Right hindlimb (tissue), 1 donor: ENCODE measurements around the gene PIEZO1.
"Not testable (repeated sequence)": the region's sequence is repeated elsewhere in the genome, so short reads cannot be mapped to it uniquely, and the experiment has no call there.

ENCODE experiments used
- DNase-seq: peaks from one replicate; pipeline ENCODE4 v3.0.0-alpha.2; 2018

The PIEZO1 gene

DNA sequence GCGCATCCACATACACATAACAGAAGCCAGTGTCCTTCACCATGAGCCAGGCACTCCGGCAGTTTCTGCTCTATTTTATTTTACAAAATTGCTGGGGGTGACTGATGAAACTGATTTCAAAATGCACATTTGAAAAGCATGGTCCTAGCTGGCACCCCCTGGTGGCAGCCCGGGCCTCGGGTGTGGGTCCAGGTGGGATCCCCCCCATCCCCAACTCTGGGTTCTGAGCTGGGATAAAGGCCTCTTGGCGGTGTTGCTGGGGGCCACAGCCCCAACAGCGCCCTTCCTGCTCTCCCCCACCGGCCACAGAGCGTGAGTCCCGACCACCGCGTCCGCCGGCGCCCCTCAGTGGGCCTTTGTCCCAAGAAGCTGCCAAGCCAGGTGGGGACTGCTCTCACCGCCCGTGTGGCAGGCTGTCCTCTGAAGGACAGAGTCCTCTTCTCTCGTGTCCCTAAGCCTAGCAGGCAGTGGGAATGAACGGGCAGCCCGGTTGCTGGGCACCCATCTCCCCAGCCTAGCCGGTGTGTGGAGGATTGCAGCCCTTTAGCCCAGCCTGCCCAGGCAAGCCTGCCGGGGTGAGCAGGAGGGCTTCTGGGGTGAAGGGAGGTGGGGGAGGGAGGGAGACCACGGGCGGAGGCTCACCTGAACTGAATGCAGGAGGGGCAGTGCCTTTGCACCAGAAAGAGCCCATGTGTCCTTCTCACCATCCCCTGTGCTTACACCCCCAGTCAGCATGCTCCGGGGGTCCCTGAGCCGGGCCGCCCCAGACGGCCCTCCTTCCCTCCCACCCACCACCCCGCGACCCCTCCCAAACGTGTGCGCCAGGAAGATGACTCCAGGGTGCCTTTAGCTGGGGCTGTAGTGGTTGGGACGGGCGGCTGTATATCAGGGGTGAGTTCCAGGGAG, 99.6 kb downstream of the PIEZO1 start:
- no peak for DNase-seq

DNA sequence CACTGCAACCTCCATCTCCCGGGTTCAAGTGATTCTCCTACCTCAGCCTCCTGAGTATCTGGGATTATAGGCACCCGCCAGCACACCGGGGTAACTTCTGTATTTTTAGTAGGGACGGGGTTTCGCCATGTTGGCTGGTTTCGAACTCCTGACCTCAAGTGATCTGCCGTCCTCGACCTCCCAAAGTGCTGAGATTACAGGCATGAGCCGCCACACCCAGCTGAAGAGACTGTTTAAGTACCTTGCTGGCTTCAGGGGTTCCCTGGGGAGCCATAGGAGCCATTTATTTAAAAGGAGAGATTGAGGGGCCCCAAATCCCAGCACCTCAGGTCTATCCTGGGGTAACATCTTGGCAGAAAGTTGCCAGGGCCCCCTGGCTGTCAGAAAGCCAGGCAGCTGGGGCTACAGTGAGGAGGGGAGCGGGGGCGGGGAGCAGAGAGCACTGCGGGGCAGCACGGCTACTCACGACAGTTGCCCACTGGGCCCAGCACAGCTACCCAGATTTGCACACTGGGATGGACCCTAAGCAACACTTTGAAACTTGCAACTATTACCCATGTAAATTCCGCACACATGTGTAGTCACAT, 100.4 kb downstream of the PIEZO1 start:
- no peak for DNase-seq

DNA sequence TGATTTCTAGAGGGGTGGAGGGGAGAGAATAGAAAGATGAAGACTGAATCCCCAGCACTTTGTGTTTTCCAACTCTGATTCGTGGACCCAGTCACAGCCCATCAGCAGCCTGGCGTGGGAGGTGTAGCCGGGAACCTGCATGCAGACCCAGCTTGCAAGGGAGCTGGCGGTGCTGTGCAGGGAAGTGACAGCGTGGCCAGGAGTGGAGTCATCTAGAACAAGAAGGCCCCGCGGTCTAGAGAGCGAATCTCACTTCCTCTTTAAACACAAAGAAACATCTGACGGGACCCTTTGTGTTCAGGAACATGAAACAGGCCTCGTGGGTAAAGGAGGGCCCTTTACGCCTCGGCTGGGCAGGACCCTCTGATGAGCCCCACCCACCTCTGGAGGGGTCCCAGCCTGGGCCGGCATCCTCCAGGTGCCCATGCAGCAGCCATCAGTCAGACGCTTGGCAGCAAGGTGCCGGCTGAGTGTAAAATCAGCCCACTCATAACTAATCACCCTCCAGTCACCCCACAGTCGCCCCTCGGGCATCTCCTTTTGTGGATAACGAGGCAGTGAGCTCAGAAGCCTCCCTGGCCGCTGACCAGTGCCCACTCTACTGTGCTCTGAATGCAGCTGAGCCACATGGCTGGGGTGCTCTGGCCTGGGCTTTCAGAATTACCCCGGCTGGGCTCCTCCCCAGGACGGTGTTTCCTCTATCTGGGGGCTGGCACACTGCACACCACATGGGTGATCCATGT, 103.1 kb downstream of the PIEZO1 start:
- DNase-seq, result no peak

DNA sequence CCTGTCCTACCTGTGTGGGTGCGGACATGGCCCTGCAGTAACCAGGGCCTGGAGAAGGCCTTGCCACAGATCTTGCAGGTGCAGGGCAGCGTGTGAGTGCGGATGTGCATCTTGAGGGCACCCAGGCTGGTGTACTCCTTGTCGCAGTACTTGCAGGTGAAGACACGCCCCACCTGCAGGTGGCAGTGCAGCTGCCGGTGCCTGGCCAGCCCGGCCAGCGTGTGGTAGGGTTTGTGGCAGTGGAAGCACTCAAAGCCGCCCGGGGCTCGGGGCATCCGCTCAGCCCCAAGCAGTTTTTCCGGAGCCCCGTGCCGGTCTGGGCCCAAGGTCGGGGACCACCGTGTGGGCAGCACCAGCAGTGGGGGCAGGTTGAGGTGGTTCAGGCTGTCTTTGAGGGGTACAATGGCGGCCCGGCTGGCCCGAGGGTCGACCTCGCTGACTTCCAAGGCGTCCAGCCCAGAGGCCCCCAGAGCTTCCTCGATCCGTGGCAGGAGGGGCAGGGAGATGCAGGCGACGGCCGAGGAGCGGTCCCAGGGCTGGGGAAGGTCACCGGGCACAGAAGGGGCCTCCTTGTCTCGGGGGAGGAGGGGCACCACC, 103.8 kb downstream of the PIEZO1 start:
- DNase-seq, result no peak

- DNase-seq, result no peak
Measured at GRCh38 chr16:88680554-88681083, 104.4 kb downstream of the PIEZO1 start.

DNA sequence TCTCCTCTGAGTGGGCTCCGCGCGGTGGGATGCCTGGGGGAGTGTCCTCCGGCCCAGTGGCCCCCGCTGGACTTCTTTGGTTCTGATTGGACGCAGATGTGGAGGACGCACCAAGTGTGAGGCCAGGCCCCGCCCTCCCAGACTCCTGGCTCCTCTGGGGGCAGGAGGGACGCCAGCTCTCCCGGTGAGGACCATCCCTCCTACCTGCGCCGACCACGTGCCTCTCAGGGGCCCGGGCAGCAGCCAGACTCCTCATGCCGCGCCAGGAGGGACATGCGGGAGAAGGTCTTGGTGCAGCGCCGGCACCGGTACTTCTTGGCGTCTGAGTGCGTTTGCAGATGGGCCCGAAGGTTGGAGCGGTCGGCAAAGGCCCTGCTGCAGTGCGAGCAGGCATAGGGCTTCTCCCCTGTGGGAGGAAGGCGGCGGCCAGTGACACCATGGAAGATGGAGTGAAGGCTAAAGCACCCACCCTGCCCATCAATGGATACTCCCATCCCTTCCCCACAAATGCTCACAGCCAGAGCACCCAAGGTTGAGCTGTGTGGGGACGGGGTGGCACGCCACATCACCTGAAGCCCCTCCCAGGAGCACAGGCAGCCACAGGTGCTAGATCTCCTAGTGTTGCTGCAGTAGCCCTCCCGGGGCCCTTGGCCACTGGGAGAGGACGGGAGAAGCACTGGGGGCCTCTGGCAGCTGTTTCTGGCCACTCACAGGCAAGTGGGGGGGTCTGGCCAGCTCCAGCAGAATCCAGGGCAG, 106.6 kb downstream of the PIEZO1 start:
- DNase-seq, result no peak

DNA sequence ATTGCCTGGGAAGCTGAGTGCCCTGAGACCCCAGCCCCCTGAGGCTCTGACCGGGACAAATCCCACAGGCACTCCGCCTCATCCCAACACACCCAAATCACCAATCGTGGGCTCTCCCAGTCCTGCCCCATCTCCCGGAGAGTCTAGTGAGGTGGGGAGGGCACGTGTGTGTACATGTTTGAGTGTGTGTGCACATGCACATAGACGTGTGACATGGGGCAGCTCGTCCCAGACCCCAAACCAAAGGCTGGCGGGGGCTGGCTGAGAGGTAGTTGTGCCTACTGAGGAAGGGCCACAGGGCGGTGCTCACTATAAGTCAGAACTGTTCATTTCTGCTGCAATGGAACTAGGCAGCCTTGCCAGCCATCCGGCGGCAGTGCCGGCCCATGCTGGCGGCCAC, 107.3 kb downstream of the PIEZO1 start:
- no peak for DNase-seq

DNA sequence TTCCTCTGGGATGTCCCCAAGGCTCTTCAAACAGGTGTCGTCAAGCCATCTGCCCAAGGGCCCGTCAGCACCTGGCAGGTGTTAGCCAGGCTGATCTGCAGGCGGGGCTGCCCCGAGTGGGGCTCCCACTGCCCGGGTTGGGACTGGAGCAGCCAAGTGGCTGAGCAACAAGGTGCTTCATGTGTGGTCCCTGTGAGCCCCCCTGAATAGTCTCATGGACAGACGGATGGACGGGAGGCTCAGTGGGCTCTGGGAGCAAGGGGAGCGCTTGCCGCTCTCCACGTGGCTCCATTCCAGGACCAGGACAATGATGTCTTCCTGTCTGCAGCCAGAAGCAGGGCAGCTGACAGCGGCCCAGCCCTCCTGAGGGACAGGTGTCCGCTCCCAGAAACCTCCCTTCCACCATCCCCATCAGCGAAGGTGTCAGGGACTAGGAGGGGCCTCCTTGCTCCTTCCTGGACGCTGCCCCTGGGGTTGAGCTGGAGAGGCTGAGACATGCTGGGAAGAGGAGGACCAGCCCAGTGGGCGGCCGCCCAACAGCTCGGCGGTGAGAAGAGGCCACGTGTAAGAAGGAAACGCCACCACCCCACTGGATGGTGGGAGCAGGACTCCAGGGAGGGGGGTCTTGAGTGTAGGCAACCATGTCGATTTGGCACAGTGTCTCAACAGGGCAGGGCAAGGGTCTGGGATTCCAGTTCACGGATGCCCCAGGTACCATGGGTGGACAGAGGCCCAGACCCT, 108.3 kb downstream of the PIEZO1 start:
- DNase-seq, result no peak

DNA sequence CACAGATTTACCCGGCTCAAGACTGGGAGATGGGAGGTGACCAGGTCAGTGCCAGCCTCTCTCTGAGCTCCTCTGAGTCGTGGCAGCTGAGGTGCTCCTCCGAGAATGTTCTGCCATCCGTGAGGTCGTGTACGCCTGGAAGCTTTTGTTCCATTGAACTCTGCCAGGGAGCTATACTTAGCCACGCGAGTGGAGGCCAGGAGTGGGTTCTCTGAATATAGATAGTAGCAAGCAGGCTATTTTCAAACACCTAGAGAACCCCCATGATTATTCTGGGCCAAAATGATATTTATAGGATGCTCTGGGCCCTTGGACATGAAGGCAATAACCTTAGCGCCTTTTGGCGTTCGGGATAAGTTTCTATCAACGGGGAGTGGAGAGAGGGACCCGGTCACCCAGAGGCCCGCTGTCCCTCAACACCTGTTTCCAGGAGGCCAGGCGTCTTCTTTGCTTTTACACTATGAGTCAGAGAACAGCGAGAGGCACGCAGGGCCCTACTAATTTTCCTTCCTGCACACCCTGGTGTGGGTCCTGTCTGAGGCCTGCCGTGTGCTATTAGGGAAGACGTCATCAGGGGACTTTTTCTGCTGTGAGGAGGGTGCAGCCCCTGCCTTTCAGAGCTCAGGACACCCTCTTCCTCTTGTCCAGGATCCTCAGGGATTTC, 111.2 kb downstream of the PIEZO1 start:
- no peak for DNase-seq

- no peak for DNase-seq
Measured at GRCh38 chr16:88672776-88673175, 112.2 kb downstream of the PIEZO1 start.

GRCh38 chr16:88671806-88672205, 113.2 kb downstream of the PIEZO1 start:
- DNase-seq, result no peak

DNA sequence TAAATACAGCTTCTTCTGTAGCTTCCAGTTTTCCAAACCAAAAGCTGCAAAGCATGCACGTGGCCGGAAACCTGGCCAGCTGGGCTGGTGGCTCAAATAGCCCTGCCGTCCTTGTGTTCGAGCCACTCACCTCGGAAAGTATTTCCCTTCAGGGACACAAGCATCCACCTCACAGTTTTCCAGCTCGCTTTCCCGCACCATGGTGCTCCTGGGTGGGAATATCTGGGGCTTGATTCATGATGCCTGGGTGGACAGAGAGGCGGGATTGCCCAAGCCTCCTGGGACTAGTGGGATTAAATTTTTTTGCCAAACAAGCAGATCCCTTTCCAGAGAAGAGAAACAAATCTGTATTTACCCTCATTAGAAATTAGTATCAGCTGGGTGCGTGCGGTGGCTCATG, 115.0 kb downstream of the PIEZO1 start:
- no peak for DNase-seq

DNA sequence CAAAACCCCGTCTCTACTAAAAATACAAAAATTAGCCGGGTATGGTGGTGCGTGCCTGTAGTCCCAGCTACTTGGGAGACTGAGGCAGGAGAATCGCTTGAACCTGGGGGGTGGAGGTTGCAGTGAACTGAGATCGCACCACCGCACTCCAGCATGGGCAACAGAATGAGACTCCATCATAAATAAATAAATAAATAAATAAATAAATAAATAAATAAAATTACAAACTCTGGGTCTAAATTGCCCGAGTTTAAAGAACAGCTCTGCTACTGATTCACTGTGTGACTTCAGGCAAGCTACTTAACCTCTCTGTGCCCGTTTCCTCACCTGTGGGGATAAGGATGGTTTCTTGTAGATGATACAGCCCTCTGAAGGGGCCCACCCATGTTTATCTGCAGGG, 115.5 kb downstream of the PIEZO1 start:
- DNase-seq, result not testable (repeated sequence)

DNA sequence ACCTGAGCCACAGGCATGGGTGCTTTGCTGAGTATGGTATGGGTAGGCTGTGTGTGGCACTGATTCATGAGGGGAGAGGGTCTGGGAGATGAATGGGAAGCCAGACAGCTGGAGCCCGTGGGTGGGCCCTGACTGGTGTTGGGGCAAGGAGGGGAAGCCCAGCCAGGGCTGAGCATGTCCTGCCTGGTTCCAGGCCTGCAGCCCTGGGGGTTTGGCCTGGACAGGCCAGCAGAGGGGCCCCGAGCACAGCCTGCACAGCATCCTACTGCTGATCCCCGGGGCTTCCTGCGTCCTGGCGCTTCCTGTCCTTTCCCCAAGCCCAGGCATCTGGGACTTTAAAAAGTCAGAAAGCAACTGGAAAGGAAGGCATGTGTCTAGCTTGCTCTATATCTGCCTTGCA, 117.6 kb downstream of the PIEZO1 start:
- DNase-seq, result no peak

DNA sequence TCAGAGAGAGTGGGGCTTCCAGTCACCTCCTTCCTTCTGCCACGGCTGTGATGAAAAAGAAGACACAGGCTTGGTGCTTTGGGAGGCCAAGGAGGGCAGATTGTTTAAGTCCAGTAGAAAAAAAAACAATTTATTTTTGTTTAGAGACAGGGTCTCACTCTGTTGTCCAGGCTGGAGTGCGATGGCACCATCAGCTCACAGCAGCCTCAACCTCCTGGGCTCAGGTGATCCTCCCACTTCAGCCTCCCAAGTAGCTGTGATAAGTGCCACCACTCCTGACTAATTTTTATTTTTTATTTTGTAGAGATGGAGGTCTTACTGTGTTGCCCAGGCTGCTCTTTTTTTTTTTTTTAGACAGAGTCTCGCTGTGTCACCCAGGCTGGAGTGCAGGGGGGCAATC, 119.5 kb downstream of the PIEZO1 start:
- no peak for DNase-seq
